Upper lobe of left lung (tissue), 6 donors: ENCODE data around the gene UBE2E2. TPM values are rescaled to one million over a fixed set of nuclear protein-coding genes. Genes with fewer than 3 reads are reported as not detected.

Experiments
- ATAC-seq, 2 donors: fragments of 200-7000 bp; cut with Tn5 transposase; one replicate each; pipeline ENCODE4 v1.9.1; 2022; ENCODE audit warnings: mild to moderate bottlenecking in 2 of 2, moderate library complexity in 2 of 2; ENCODE audit not compliant: low FRiP score in 2 of 2
- DNase-seq, 2 donors: peaks; one replicate each; pipeline ENCODE4 v3.0.0-alpha.2; 2019 to 2020
- H3K27ac ChIP-seq, 4 donors: fragments of 200-600 bp; sonication (generic); one replicate each; pipeline ENCODE4 v1.5.1; 2016 to 2019
- H3K27me3 ChIP-seq, 4 donors: fragments of 200-600 bp; sonication (generic); one replicate each; pipeline ENCODE4 v1.5.1; 2017 to 2019
- H3K36me3 ChIP-seq, 4 donors: fragments of 200-600 bp; sonication (generic); one replicate each; pipeline ENCODE4 v1.5.1; 2016 to 2019
- H3K4me1 ChIP-seq, 4 donors: fragments of 200-600 bp; sonication (generic); one replicate each; pipeline ENCODE4 v1.5.1; 2018 to 2019
- H3K4me3 ChIP-seq, 4 donors: fragments of 200-600 bp; sonication (generic); one replicate each; pipeline ENCODE4 v1.5.1; 2017 to 2019; ENCODE audit warnings: mild to moderate bottlenecking in 2 of 4, moderate library complexity in 1 of 4
- H3K9me3 ChIP-seq, 4 donors: fragments of 200-600 bp; sonication (generic); one replicate each; pipeline ENCODE4 v1.5.1; 2018 to 2019
- CTCF ChIP-seq, 6 experiments: fragments of 450-650 bp in 4 of 6; fragments of 200-600 bp in 2 of 6; sonication (generic) in 2 of 6; IDR thresholded peaks; one replicate each; pipeline ENCODE4 v1.5.1; 2016 to 2019; ENCODE audit warnings: antibody characterized with exemption in 6 of 6
- EP300 ChIP-seq, 4 donors: sonication (generic); formaldehyde crosslinking; IDR thresholded peaks; one replicate each; pipeline ENCODE4 v1.5.1; 2017; ENCODE audit warnings: antibody characterized with exemption in 4 of 4, control low read depth in 2 of 4
- POLR2A ChIP-seq, 4 donors: fragments of 450-650 bp; IDR thresholded peaks; one replicate each; pipeline ENCODE4 v1.5.1; 2016 to 2017; ENCODE audit warnings: antibody characterized with exemption in 4 of 4, mild to moderate bottlenecking in 2 of 4
- POLR2AphosphoS5 ChIP-seq, 2 donors: sonication (generic); formaldehyde crosslinking; IDR thresholded peaks; one replicate each; pipeline ENCODE4 v1.5.1; 2017; ENCODE audit warnings: antibody characterized with exemption in 2 of 2
- WGBS, 2 donors: methylation state at CpG; one replicate each; pipeline ENCODE4 v1.1.5; 2017 to 2018; 5-methylcytosine and 5-hydroxymethylcytosine counted together
- total RNA-seq, 6 donors: library from RNA; depleted of rRNA in 4 of 6; stranded (reverse); fragments of >200 nt in 4 of 6; gene quantifications; one replicate each; pipeline versions ENCODE4 v1.1.0 to v1.2.1, GENCODE V29; 2016 to 2021
- donor health status: DM: no; HTN: no; CAD: no; lungs with moderate emphysema.
- donor health status: DM: no; HTN: yes; CAD: no; lungs with severe emphysema.

The UBE2E2 gene
- total RNA-seq, 6 donors from 2014 or later: 18.3 to 61.5 (median 41.9) TPM

- TF ChIP-seq CTCF (IDR thresholded peaks at IDR 0.05): no peak
- TF ChIP-seq EP300 (IDR thresholded peaks at IDR 0.05): no peak
- no peak for TF ChIP-seq POLR2A (IDR thresholded peaks at IDR 0.05)
- TF ChIP-seq POLR2AphosphoS5 (IDR thresholded peaks at IDR 0.05): no peak
- Histone ChIP-seq H3K4me3 (no peak overlapping the region), H3K36me3 (no peaks in the 10 kb centered on the region), H3K27me3 (no peaks in the 10 kb centered on the region), H3K9me3 (no peaks in the 10 kb centered on the region), H3K4me1 (no peaks in the 10 kb centered on the region), H3K27ac (no peak overlapping the region)
- DNase-seq (no peak), ATAC-seq (no peak)
- WGBS, 2 donors: 85 to 89% methylated on average over 2 of the region's 2 CpGs
Measured at GRCh38 chr3:23448998-23449537, 245.9 kb downstream of the UBE2E2 start.

- Histone ChIP-seq H3K4me1 (peaks cover 0 to 7% (median 4%) of the 10 kb centered on the region in 4 donors), H3K9me3 (no peaks in the 10 kb centered on the region), H3K36me3 (no peaks in the 10 kb centered on the region), H3K4me3 (no peak overlapping the region), H3K27me3 (no peaks in the 10 kb centered on the region), H3K27ac (no peak overlapping the region)
- DNase-seq: no peak
- WGBS, 2 donors: 88 to 95% methylated on average over 2 of the region's 2 CpGs
- ATAC-seq: no peak
- no peak for TF ChIP-seq CTCF (IDR thresholded peaks at IDR 0.05)
- no peak for TF ChIP-seq POLR2AphosphoS5 (IDR thresholded peaks at IDR 0.05)
- TF ChIP-seq EP300 (IDR thresholded peaks at IDR 0.05): no peak
- no peak for TF ChIP-seq POLR2A (IDR thresholded peaks at IDR 0.05)
Measured at GRCh38 chr3:23450051-23450450, 246.9 kb downstream of the UBE2E2 start.

- Histone ChIP-seq H3K4me3 (no peak overlapping the region), H3K36me3 (no peaks in the 10 kb centered on the region), H3K27ac (no peak overlapping the region), H3K9me3 (no peaks in the 10 kb centered on the region), H3K4me1 (peaks cover 3 to 14% (median 7%) of the 10 kb centered on the region in 4 donors), H3K27me3 (no peaks in the 10 kb centered on the region)
- ATAC-seq (no peak), DNase-seq (no peak)
- TF ChIP-seq POLR2AphosphoS5 (IDR thresholded peaks at IDR 0.05) (no peak), CTCF (IDR thresholded peaks at IDR 0.05) (no peak), POLR2A (IDR thresholded peaks at IDR 0.05) (no peak), EP300 (IDR thresholded peaks at IDR 0.05) (no peak)
- 94 to 98% methylated on average over 2 of the region's 2 CpGs for WGBS, 2 donors
Measured at GRCh38 chr3:23450806-23451205, 247.7 kb downstream of the UBE2E2 start.

- no peak for DNase-seq
- Histone ChIP-seq H3K4me3 (no peak overlapping the region), H3K27ac (no peak overlapping the region), H3K9me3 (no peaks in the 10 kb centered on the region), H3K4me1 (peaks cover 3 to 14% (median 7%) of the 10 kb centered on the region in 4 donors), H3K27me3 (no peaks in the 10 kb centered on the region), H3K36me3 (no peaks in the 10 kb centered on the region)
- 93 to 95% methylated on average over 1 of the region's 1 CpG for WGBS, 2 donors
- no peak for ATAC-seq
- TF ChIP-seq POLR2A (IDR thresholded peaks at IDR 0.05) (no peak), POLR2AphosphoS5 (IDR thresholded peaks at IDR 0.05) (no peak), EP300 (IDR thresholded peaks at IDR 0.05) (no peak), CTCF (IDR thresholded peaks at IDR 0.05) (no peak)
Measured at GRCh38 chr3:23452408-23452807, 249.3 kb downstream of the UBE2E2 start.

- DNase-seq (no peak), ATAC-seq (peak in 1 of 2 donors; percentile 88)
- Histone ChIP-seq H3K9me3 (no peaks in the 10 kb centered on the region), H3K4me3 (no peak overlapping the region), H3K27ac (no peak overlapping the region), H3K36me3 (no peaks in the 10 kb centered on the region), H3K4me1 (peaks cover 3 to 20% (median 8%) of the 10 kb centered on the region in 4 donors), H3K27me3 (no peaks in the 10 kb centered on the region)
- 44 to 47% methylated on average over 3 of the region's 3 CpGs for WGBS, 2 donors
- TF ChIP-seq CTCF (IDR thresholded peaks at IDR 0.05) (no peak), POLR2AphosphoS5 (IDR thresholded peaks at IDR 0.05) (no peak), EP300 (IDR thresholded peaks at IDR 0.05) (no peak), POLR2A (IDR thresholded peaks at IDR 0.05) (no peak)
Measured at GRCh38 chr3:23455084-23455483, 252.0 kb downstream of the UBE2E2 start.
